T-cell (primary cell): ENCODE data around the gene MRPL18. TPM values are rescaled to one million over a fixed set of nuclear protein-coding genes. Genes with fewer than 3 reads are reported as not detected.

ENCODE experiments used
- ATAC-seq, 4 experiments: fragments of 200-7000 bp in 3 of 4; fragments of 150-1000 bp in 1 of 4; cut with Tn5 transposase; replicated peaks in 1 of 4; 1 replicate in 3 of 4; 2 replicates in 1 of 4; pipeline ENCODE4 v1.10.0; 2021; ENCODE audit warnings: moderate library complexity in 3 of 4, mild to moderate bottlenecking in 2 of 4, moderate number of reproducible peaks in 1 of 4
- CTCF ChIA-PET, 2 donors: fragments of 300-600 bp; sonication (Branson Sonifier 250); formaldehyde crosslinking; loops; one replicate each; lab custom pipeline; 2022; ENCODE audit warnings: antibody characterized with exemption in 2 of 2; lab: Charles Lee
- POLR2A ChIA-PET, 2 donors: fragments of 300-600 bp; sonication (Branson Sonifier 250); formaldehyde crosslinking; loops; one replicate each; lab custom pipeline; 2022; ENCODE audit warnings: antibody characterized with exemption in 2 of 2; lab: Charles Lee
- DNase-seq, 35 experiments: peaks; one replicate each; pipeline versions ENCODE4 v3.0.0 to v3.0.0-alpha.2; 2013 to 2023
- H3K27ac ChIP-seq: one replicate; pipeline ENCODE4 v1.5.1; 2013; ENCODE audit warnings: low read length
- H3K27me3 ChIP-seq, 2 experiments: replicated peaks in 1 of 2; 1 replicate in 1 of 2; 2 replicates in 1 of 2; pipeline versions ENCODE4 v1.6.1 to v1.7.0; 2013; ENCODE audit warnings: low read length in 1 of 2, mixed read lengths in 1 of 2; ENCODE audit not compliant: control insufficient read depth in 2 of 2, insufficient read depth in 2 of 2; ENCODE audit errors: extremely low read depth in 1 of 2
- H3K36me3 ChIP-seq, 2 donors: 1 replicate in 1 of 2; 2 replicates in 1 of 2; pipeline versions ENCODE4 v1.6.1 to v1.7.0; 2013; ENCODE audit warnings: low read length in 1 of 2; ENCODE audit not compliant: control insufficient read depth in 2 of 2, insufficient read depth in 1 of 2; ENCODE audit errors: extremely low read depth in 1 of 2
- H3K4me1 ChIP-seq, 2 experiments: 1 replicate in 1 of 2; 2 replicates in 1 of 2; pipeline versions ENCODE4 v1.6.1 to v1.7.0; 2013; ENCODE audit warnings: low read length in 2 of 2, mixed read lengths in 1 of 2; ENCODE audit not compliant: insufficient read depth in 2 of 2, control insufficient read depth in 1 of 2; ENCODE audit errors: extremely low read depth in 1 of 2
- H3K4me3 ChIP-seq, 2 donors: 1 replicate in 1 of 2; 2 replicates in 1 of 2; pipeline versions ENCODE4 v1.5.1 to v1.7.0; 2013; ENCODE audit warnings: mild to moderate bottlenecking in 2 of 2, low read length in 1 of 2, moderate library complexity in 1 of 2; ENCODE audit not compliant: control insufficient read depth in 1 of 2; ENCODE audit errors: extremely low read depth in 1 of 2
- H3K9me3 ChIP-seq: 2 replicates; pipeline ENCODE4 v1.7.0; 2013
- H3K27ac Mint-ChIP-seq, 2 donors: one replicate each; pipeline ENCODE4 v1.8.0; 2020 to 2021; ENCODE audit warnings: mild to moderate bottlenecking in 2 of 2, mixed read lengths in 2 of 2
- H3K27me3 Mint-ChIP-seq, 2 donors: one replicate each; pipeline ENCODE4 v1.8.0; 2021 to 2022; ENCODE audit warnings: mixed read lengths in 2 of 2
- H3K36me3 Mint-ChIP-seq: one replicate; pipeline ENCODE4 v1.8.0; 2021; ENCODE audit warnings: mixed read lengths
- H3K4me1 Mint-ChIP-seq, 3 donors: one replicate each; pipeline ENCODE4 v1.8.0; 2020 to 2022; ENCODE audit warnings: mixed read lengths in 3 of 3, mild to moderate bottlenecking in 1 of 3
- H3K4me3 Mint-ChIP-seq, 3 donors: one replicate each; pipeline ENCODE4 v1.8.0; 2020 to 2022; ENCODE audit warnings: mild to moderate bottlenecking in 3 of 3, mixed read lengths in 3 of 3, moderate library complexity in 3 of 3
- H3K9me3 Mint-ChIP-seq, 3 donors: one replicate each; pipeline ENCODE4 v1.8.0; 2020 to 2022; ENCODE audit warnings: mixed read lengths in 3 of 3
- WGBS: methylation state at CpG from one replicate; pipeline ENCODE4 v1.1.5; 2013; ENCODE audit warnings: missing lambda C conversion rate; ENCODE audit not compliant: insufficient coverage; 5-methylcytosine and 5-hydroxymethylcytosine counted together
- total RNA-seq, 35 experiments: library from RNA in 6 of 35; stranded (reverse) in 6 of 35; fragments of 120-200 nt in 1 of 35; gene quantifications; one replicate each; pipeline versions ENCODE4 v1.2.1 to v1.2.4 and lab custom pipeline; 2013 to 2026

MRPL18 gene
- total RNA-seq, 5 donors from 2014 or later (not counting 1 experiment from before 2014, with no cell fraction given), result 19.8 to 44.4 (median 36.6) TPM

DNA sequence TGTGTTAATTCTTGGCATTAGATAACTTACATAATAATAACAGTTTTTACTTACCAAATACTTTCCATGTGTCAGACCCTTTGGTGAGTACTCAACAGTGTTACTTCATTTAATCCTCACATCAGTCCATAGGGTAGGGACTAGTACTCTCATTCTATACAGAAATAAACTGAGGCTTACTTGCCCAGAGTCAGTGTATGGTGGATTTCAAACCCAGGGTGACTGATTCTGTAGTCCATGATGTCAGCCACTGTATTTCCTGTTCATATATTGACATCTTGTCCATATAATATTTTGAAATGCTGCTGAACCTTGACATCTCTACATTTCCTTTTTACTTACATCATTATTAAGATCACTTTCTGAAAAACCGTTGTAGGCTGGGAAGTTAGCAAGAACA is 7.3 kb downstream of the MRPL18 start:
- Histone ChIP-seq H3K27ac (no peak overlapping the region), H3K4me3 (no peak overlapping the region), H3K9me3 (no peaks in the 10 kb centered on the region), H3K36me3 (peaks cover 4 to 57% of the 10 kb centered on the region in 2 donors), H3K4me1 (peaks cover 0 to 7% of the 10 kb centered on the region in 2 experiments), H3K27me3 (no peaks in the 10 kb centered on the region)
- H3K4me1 Mint-ChIP-seq, result peaks cover 25 to 27% (median 27%) of the 10 kb centered on the region in 3 donors
- H3K4me3 Mint-ChIP-seq, result no peak overlapping the region
- no peaks in the 10 kb centered on the region for H3K27me3 Mint-ChIP-seq
- peaks cover 45% of the 10 kb centered on the region for H3K36me3 Mint-ChIP-seq
- no peak for ATAC-seq
- no CpG with 5 or more reads among the region's 1 CpG for WGBS
- no peak for DNase-seq
- ChIA-PET POLR2A (no interaction called here), CTCF (no interaction called here)
- H3K27ac Mint-ChIP-seq, result no peak overlapping the region
- H3K9me3 Mint-ChIP-seq, result no peaks in the 10 kb centered on the region

DNA sequence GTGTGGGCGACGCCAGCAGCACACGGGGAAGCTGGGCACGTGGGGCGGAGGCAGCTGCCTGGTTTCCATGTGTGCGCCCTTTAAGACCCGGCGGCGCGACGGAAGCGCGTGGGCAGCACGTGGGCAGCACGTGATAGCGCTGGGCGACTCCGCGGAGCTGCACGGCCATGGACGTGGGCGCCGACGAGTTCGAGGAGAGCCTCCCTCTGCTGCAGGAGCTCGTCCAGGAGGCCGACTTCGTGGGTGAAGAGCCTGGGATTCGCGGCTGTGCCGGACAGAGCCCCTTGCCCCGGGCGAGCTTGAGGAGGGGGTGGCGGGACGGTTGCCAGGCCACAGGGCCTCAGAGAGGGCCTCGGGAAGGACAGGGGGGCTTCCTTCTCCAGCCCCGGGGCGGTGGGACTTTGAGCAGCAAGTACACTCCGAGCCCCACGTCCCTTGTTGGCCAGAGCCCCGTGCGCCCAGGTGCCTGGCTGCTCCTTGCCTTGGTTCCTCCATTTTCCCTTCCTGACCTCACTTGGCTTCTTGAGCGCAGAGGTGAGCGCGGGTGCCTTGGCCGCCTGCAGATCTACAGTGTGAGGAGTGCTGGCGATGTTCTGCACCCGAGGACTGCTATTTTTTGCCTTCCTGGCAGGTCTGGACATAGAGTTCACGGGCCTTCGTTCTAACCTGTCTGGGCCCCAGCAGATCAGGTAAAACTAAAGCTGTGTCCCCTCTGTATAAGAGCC is 10.0 kb downstream of the MRPL18 start, which contains the start of gene PNLDC1:
Gene PNLDC1, plus strand, starts transcription at position 136 of the 725 bp plus-strand sequence. Its CDS starts 32 bp downstream, at position 168.
- Histone ChIP-seq H3K4me1 (peaks cover 0 to 3% of the 10 kb centered on the region in 2 experiments), H3K9me3 (no peaks in the 10 kb centered on the region), H3K27me3 (no peaks in the 10 kb centered on the region), H3K36me3 (peaks cover 0 to 39% of the 10 kb centered on the region in 2 donors), H3K27ac (no peak within 1 kb of the TSS), H3K4me3 (no peak within 1 kb of the TSS)
- ChIA-PET POLR2A (no interaction called here), CTCF (no interaction called here)
- Mint-ChIP-seq H3K27me3 (no peaks in the 10 kb centered on the region), H3K36me3 (peaks cover 32% of the 10 kb centered on the region), H3K9me3 (no peaks in the 10 kb centered on the region), H3K27ac (no peak within 1 kb of the TSS), H3K4me3 (peak within 1 kb of the TSS in 1 of 3 donors; percentile 39), H3K4me1 (peaks cover 6 to 11% (median 11%) of the 10 kb centered on the region in 3 donors)
- 92% methylated on average over 41 of the region's 50 CpGs for WGBS
- DNase-seq (no peak), ATAC-seq (peak in 1 of 4 experiments; percentile 59)

DNA sequence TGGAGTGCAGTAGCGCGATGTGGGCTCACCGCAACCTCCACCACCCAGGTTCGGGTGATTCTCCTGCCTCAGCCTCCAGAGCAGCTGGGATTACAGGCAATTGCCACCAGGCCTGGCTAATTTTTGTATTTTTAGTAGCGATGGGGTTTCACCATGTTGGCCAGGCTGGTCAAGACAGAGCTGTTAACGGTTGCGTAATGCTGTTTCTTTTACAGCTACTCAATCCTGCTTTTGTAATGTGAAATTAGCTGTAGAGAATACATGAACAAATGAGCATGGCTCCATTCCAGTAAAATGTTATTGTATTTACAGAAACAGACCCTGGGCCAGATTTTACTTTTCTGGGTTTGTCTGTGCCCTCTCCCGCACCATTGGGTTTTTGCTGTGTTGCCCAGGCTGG is 11.7 kb downstream of the MRPL18 start:
- H3K36me3 Mint-ChIP-seq, result peaks cover 30% of the 10 kb centered on the region
- H3K36me3 ChIP-seq, result peaks cover 0 to 30% of the 10 kb centered on the region in 2 donors
- CTCF ChIA-PET, result interaction anchor here in 1 of 2 donors (0.6 kb wide), 1 partner anchor 18 kb away, joined by 5 read pairs; no protein-coding TSS in a partner anchor
- WGBS, result 95% methylated on average over 4 of the region's 8 CpGs
- peaks cover 2 to 6% (median 3%) of the 10 kb centered on the region in 3 donors for H3K4me1 Mint-ChIP-seq
- H3K27me3 Mint-ChIP-seq, result no peaks in the 10 kb centered on the region
- no peak overlapping the region for H3K4me3 ChIP-seq
- H3K4me3 Mint-ChIP-seq, result no peak overlapping the region
- DNase-seq (no peak), ATAC-seq (no peak)
- H3K4me1 ChIP-seq, result no peaks in the 10 kb centered on the region
- H3K9me3 ChIP-seq, result no peaks in the 10 kb centered on the region
- no peak overlapping the region for H3K27ac Mint-ChIP-seq
- POLR2A ChIA-PET, result interaction anchor here in 1 of 2 donors (0.6 kb wide), 1 partner anchor 78 kb away, joined by 3 read pairs; no protein-coding TSS in a partner anchor
- no peak overlapping the region for H3K27ac ChIP-seq
- H3K27me3 ChIP-seq, result no peaks in the 10 kb centered on the region
- H3K9me3 Mint-ChIP-seq, result no peaks in the 10 kb centered on the region

DNA sequence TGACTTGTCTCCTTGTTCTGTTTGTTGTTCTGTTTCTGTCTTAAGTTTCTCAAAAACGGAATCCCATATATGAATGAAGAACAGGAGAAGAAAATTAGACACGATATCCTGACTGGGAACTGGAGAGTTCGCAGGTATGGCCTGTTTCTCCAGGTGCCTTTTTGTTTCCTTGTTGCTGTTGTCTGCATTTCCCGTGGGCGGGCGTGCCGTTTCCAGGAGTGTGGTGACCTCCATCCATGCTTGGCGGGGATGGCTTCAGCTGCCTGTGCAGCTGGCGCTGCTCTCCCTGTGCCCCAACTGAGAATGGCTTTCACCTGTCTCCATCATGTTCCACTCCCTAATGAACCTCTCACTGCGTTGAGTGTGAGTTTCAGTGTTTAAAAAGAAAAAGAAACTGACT is 14.2 kb downstream of the MRPL18 start:
- no peak overlapping the region for H3K4me3 Mint-ChIP-seq
- no peaks in the 10 kb centered on the region for H3K4me1 Mint-ChIP-seq
- ChIA-PET POLR2A (no interaction called here), CTCF (no interaction called here)
- Histone ChIP-seq H3K27me3 (no peaks in the 10 kb centered on the region), H3K36me3 (peaks cover 0 to 4% of the 10 kb centered on the region in 2 donors), H3K27ac (no peak overlapping the region), H3K4me1 (no peaks in the 10 kb centered on the region), H3K9me3 (no peaks in the 10 kb centered on the region), H3K4me3 (no peak overlapping the region)
- DNase-seq (no peak), ATAC-seq (no peak)
- no peaks in the 10 kb centered on the region for H3K27me3 Mint-ChIP-seq
- H3K36me3 Mint-ChIP-seq, result peaks cover 5% of the 10 kb centered on the region
- no peak overlapping the region for H3K27ac Mint-ChIP-seq
- WGBS, result 90% methylated on average over 6 of the region's 10 CpGs
- H3K9me3 Mint-ChIP-seq, result no peaks in the 10 kb centered on the region

DNA sequence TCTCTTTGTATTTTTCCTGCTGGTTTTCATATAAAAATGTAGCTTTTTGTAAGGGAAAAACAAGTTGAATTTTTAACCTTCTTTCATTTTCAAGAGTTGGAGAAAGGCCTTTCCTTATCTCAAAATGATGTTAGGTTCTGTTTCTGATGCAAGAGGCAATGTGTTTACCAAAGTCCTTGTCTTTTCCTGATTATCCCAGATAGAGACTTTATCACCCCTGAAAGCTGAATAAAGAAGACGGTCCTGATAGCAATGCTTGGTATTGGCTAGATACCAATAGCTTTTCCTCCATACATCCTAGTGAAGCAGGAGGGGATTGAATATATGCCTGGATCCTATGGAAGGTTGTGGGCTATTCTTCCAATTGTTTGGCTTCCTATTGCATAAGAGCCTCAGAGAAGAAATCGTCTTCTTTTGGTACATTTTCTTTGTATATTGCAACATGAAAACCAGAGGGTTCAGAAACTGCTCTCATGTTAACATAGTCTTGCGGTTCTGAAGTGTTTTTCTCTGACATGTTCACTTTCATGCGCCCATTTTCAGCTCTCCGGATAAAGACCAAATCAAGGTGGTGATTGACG is 15.3 kb downstream of the MRPL18 start:
- POLR2A ChIA-PET, result no interaction called here
- H3K4me3 Mint-ChIP-seq, result no peak overlapping the region
- H3K9me3 ChIP-seq, result no peaks in the 10 kb centered on the region
- no peak overlapping the region for H3K27ac Mint-ChIP-seq
- no peaks in the 10 kb centered on the region for H3K4me1 ChIP-seq
- 94% methylated on average over 5 of the region's 6 CpGs for WGBS
- CTCF ChIA-PET, result interaction anchor here in 1 of 2 donors (0.6 kb wide), 1 partner anchor 1157 kb away, joined by 5 read pairs; no protein-coding TSS in a partner anchor
- H3K4me3 ChIP-seq, result no peak overlapping the region
- H3K36me3 ChIP-seq, result peaks cover 0 to 5% of the 10 kb centered on the region in 2 donors
- H3K4me1 Mint-ChIP-seq, result no peaks in the 10 kb centered on the region
- H3K27ac ChIP-seq, result no peak overlapping the region
- H3K36me3 Mint-ChIP-seq, result no peaks in the 10 kb centered on the region
- no peaks in the 10 kb centered on the region for H3K27me3 Mint-ChIP-seq
- ATAC-seq (no peak), DNase-seq (no peak)
- no peaks in the 10 kb centered on the region for H3K27me3 ChIP-seq
- no peaks in the 10 kb centered on the region for H3K9me3 Mint-ChIP-seq

DNA sequence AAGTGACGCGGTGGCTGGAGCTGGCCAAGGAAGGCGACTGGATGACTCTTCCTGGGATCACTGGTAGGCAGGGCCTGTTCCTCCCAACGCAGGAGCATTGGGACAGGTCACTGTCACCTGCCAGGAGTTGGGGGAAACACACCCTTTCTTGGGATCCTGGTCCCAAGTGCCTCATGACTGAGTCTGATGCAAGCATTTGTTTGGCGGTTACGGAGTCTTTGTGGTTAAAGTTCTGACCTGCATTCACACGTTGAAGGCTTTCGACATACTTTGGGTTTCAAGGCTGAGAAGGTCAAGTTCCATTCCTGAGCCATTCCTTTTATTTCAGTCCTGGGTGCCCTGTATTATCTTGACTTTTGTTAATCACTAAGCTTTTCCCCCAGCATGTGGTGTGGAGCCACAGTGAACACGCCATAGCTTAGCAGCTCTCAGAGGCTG is 15.8 kb downstream of the MRPL18 start:
- WGBS, result 97% methylated on average over 8 of the region's 9 CpGs
- Mint-ChIP-seq H3K27ac (no peak overlapping the region), H3K9me3 (no peaks in the 10 kb centered on the region), H3K4me1 (no peaks in the 10 kb centered on the region), H3K36me3 (no peaks in the 10 kb centered on the region), H3K27me3 (no peaks in the 10 kb centered on the region), H3K4me3 (no peak overlapping the region)
- no peaks in the 10 kb centered on the region for H3K9me3 ChIP-seq
- H3K27ac ChIP-seq, result no peak overlapping the region
- ChIA-PET POLR2A (no interaction called here), CTCF (interaction anchor here in 1 of 2 donors (0.5 kb wide), 1 partner anchor 13 kb away, joined by 3 read pairs; no protein-coding TSS in a partner anchor)
- no peak for ATAC-seq
- DNase-seq, result no peak
- H3K27me3 ChIP-seq, result no peaks in the 10 kb centered on the region
- H3K4me1 ChIP-seq, result no peaks in the 10 kb centered on the region
- peaks cover 0 to 5% of the 10 kb centered on the region in 2 donors for H3K36me3 ChIP-seq
- no peak overlapping the region for H3K4me3 ChIP-seq
